NOMO-1 treated with DMSO at 0.1 percent for 48 hours (cell line): ENCODE measurements around the gene KASH5.
"Not testable (repeated sequence)": the region's sequence is repeated elsewhere in the genome, so short reads cannot be mapped to it uniquely, and the experiment has no call there.

Source experiments
- DNase-seq: peaks from one replicate; lab custom pipeline; 2025; ENCODE audit not compliant: unreplicated experiment; lab: John Stamatoyannopoulos, UW

The KASH5 gene

GRCh38 chr19:49453757-49454240 lies 65.8 kb downstream of the KASH5 start:
- no peak for DNase-seq

GRCh38 chr19:49455773-49456172 lies 67.7 kb downstream of the KASH5 start:
- DNase-seq = no peak

- no peak for DNase-seq
These were observed 68.3 kb downstream of the KASH5 start for GRCh38 chr19:49456326-49456725.

GRCh38 chr19:49458567-49458903 lies 70.5 kb downstream of the KASH5 start:
- DNase-seq = no peak

- no peak for DNase-seq
These were observed 71.3 kb downstream of the KASH5 start for GRCh38 chr19:49459388-49459787.

- not testable (repeated sequence) for DNase-seq
These were observed 73.1 kb downstream of the KASH5 start for GRCh38 chr19:49461130-49461529.

GRCh38 chr19:49461656-49462055 lies 73.6 kb downstream of the KASH5 start:
- no peak for DNase-seq

GRCh38 chr19:49462492-49462891 lies 74.4 kb downstream of the KASH5 start:
- no peak for DNase-seq

- no peak for DNase-seq
These were observed 76.1 kb downstream of the KASH5 start for GRCh38 chr19:49463960-49464740.

- DNase-seq = no peak
These were observed 77.3 kb downstream of the KASH5 start for GRCh38 chr19:49465371-49465770.
